Esophagus (tissue), 2 donors: ENCODE measurements around the gene ATG10. TPM values are rescaled to one million over a fixed set of nuclear protein-coding genes. Genes with fewer than 3 reads are reported as not detected.

ENCODE experiments used
- H3K27ac ChIP-seq, 2 donors: one replicate each; pipeline ENCODE4 v1.5.1; 2013; ENCODE audit warnings: low read depth in 2 of 2, mild to moderate bottlenecking in 2 of 2, inconsistent platforms in 1 of 2, low read length in 1 of 2, moderate library complexity in 1 of 2
- H3K27me3 ChIP-seq, 2 donors: one replicate each; pipeline ENCODE4 v1.6.1; 2013; ENCODE audit warnings: low read length in 2 of 2, control low read depth in 1 of 2, mild to moderate bottlenecking in 1 of 2; ENCODE audit not compliant: insufficient read depth in 2 of 2, control insufficient read depth in 1 of 2
- H3K36me3 ChIP-seq, 2 donors: one replicate each; pipeline ENCODE4 v1.6.1; 2013; ENCODE audit warnings: low read length in 1 of 2; ENCODE audit not compliant: control insufficient read depth in 2 of 2, insufficient read depth in 2 of 2
- H3K4me1 ChIP-seq, 2 donors: one replicate each; pipeline ENCODE4 v1.6.1; 2013; ENCODE audit warnings: low read length in 1 of 2; ENCODE audit not compliant: control insufficient read depth in 2 of 2, insufficient read depth in 2 of 2
- H3K4me3 ChIP-seq, 2 donors: one replicate each; pipeline ENCODE4 v1.5.1; 2013; ENCODE audit warnings: low read length in 2 of 2, mild to moderate bottlenecking in 2 of 2, low read depth in 1 of 2, moderate library complexity in 1 of 2
- H3K9me3 ChIP-seq, 2 donors: one replicate each; pipeline ENCODE4 v1.6.1; 2013; ENCODE audit warnings: mild to moderate bottlenecking in 2 of 2, low read depth in 1 of 2, low read length in 1 of 2, moderate library complexity in 1 of 2; ENCODE audit not compliant: control insufficient read depth in 2 of 2, insufficient read depth in 1 of 2
- WGBS, 2 donors: extraction: QIAGEN DNeasy Blood & Tissue Kit; methylation state at CpG; one replicate each; pipeline ENCODE4 v1.1.7; 2013; 5-methylcytosine and 5-hydroxymethylcytosine counted together
- polyA plus RNA-seq, 2 donors: library from polyadenylated mRNA; stranded (reverse); fragments of 200-250 nt; gene quantifications; one replicate each; pipeline ENCODE4 v1.2.3, GENCODE V29; 2013
- donor health status: healthy with polysubstance abuse.
- donor health status: Bipolar disorder and iron deficiency.

ATG10 gene
- polyA plus RNA-seq, 2 donors, result 3.8 to 5.1 TPM

DNA sequence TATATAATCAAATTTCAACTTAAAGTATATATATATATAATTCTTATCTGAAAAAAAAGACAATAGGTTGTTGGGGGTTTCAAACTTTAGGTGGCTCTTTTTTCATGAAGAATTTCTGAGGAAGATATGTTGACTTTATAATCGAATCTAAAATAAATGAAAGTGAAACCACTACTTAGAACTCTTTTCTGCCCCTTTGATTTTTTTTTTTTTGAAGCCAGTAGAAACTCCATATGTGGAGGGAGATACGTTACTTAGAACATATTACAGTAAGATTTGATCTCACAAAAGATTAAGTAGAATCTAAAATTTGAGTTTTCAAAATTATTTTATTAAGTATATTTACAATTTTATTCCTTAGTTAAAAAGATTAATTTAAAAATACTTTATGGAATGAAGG, 96.9 kb downstream of the ATG10 start:
- Histone ChIP-seq H3K4me1 (no peaks in the 10 kb centered on the region), H3K27ac (no peak overlapping the region), H3K27me3 (no peaks in the 10 kb centered on the region), H3K4me3 (no peak overlapping the region), H3K36me3 (peaks cover 0 to 3% of the 10 kb centered on the region in 2 donors), H3K9me3 (no peaks in the 10 kb centered on the region)
- WGBS, 2 donors, result 14 to 21% methylated on average over 2 of the region's 2 CpGs

DNA sequence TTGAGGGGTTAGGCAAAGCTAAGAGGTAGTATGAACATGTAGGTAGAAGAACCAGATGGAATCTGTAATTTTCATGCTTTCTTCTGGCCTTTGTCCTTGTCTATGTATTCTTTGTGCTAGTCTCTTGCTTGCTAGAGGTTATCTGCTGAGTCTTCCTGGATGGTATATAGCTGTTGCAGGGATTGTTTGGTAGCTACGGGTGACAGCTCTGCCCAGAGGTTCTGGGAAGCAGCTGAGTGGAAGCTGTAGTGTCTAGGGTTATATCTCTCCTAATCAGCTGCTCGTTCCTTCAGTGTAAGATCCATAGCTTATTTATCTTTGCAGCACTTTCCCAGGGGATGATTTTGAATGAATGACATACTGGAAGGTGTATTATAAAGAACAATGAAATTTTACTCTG, 100.3 kb downstream of the ATG10 start:
- Histone ChIP-seq H3K9me3 (no peaks in the 10 kb centered on the region), H3K27me3 (no peaks in the 10 kb centered on the region), H3K4me1 (no peaks in the 10 kb centered on the region), H3K27ac (no peak overlapping the region), H3K4me3 (no peak overlapping the region), H3K36me3 (peaks cover 0 to 3% of the 10 kb centered on the region in 2 donors)
- WGBS, 2 donors, result 79 to 88% methylated on average over 2 of the region's 2 CpGs

DNA sequence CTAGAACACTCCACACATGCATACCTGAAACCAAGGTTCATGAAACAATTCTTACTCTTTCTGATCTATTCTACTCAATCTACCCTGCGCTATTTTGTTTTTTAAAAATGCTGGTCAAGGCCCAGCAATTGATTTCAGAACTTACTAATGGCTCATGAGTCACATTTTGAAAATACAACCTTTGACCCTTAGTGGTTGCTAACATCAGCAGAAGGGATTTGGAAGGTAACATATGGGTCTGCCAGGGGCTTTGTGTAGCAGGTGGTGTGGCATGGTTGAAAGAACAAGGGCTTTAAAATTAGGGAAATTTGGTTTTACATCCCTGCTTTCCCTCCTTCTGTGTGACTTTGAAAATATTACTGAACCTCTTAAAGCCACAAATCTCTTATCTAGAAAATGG, 101.4 kb downstream of the ATG10 start:
- no peak overlapping the region for H3K27ac ChIP-seq
- no peaks in the 10 kb centered on the region for H3K27me3 ChIP-seq
- 99 to 100% methylated on average over 1 of the region's 1 CpG for WGBS, 2 donors

DNA sequence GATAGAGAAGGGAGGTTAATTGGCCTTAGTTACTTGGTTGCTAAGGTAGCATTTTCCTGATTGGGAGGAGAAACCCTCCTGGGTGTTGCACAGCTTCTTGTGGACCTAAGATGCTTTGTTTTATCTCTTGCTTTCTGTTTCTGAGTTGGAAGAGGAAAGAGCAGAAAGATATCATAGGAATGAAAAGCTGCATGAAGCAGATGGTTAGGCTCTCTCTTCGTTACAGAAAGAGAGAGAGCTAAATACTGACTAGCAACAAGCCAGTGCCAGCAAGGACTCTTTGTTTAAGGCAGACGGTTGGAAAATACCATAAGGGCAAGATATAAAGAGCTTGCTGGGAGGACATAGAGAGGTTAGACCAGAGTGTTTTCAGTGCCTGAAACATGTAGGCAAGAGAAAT, 103.1 kb downstream of the ATG10 start:
- no peaks in the 10 kb centered on the region for H3K4me1 ChIP-seq
- H3K27me3 ChIP-seq, result no peaks in the 10 kb centered on the region
- H3K36me3 ChIP-seq, result peaks cover 0 to 3% of the 10 kb centered on the region in 2 donors
- 53 to 54% methylated on average over 2 of the region's 2 CpGs for WGBS, 2 donors
- no peak overlapping the region for H3K4me3 ChIP-seq
- no peaks in the 10 kb centered on the region for H3K9me3 ChIP-seq
- no peak overlapping the region for H3K27ac ChIP-seq

More for the DNA sequence above, 101.4 kb downstream of the ATG10 start:
- Histone ChIP-seq H3K9me3 (no peaks in the 10 kb centered on the region), H3K4me3 (no peak overlapping the region), H3K4me1 (no peaks in the 10 kb centered on the region), H3K36me3 (peaks cover 0 to 3% of the 10 kb centered on the region in 2 donors)

DNA sequence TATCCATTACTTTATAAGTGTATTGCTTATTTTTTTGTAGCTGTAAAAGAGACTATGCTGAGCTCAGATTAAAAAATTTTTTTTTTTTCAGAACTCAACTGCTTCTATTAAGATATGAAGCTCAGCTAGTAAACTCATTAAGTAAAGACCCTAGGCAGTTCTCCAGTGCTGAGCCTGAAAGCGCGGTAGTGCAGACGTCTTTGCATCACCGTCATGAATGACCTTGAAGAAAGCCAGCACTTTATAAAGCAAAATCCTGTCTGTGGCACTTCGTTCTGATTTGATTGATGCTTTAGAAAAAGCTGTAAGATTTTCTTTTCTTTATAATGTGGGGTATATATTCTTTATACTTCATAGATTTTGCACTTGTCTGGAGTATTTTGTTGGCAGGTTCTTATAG, 105.7 kb downstream of the ATG10 start:
- Histone ChIP-seq H3K4me1 (no peaks in the 10 kb centered on the region), H3K27ac (no peak overlapping the region), H3K4me3 (no peak overlapping the region), H3K36me3 (no peaks in the 10 kb centered on the region), H3K27me3 (no peaks in the 10 kb centered on the region), H3K9me3 (no peaks in the 10 kb centered on the region)
- 87 to 91% methylated on average over 5 of the region's 5 CpGs for WGBS, 2 donors

DNA sequence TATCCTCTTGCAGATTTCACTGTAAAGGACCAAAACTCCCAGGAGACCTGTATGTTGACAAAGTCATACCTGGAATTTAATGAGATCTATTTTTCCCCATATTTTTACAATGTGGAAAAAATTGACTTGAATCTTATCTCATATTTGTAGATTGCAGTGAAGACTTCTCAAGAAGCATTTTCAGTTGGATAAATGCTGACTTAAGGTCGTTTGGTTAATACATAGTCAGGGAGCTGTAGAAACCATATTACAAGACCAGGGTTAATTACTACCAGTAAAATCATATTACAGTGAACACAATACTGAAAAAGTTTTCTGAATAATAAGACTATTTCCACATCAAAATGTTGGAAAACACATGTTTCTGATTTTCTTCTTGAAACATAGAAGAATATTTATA, 119.8 kb downstream of the ATG10 start:
- no peak overlapping the region for H3K27ac ChIP-seq
- no peaks in the 10 kb centered on the region for H3K27me3 ChIP-seq
- H3K4me1 ChIP-seq, result no peaks in the 10 kb centered on the region
- WGBS, 2 donors, result 80 to 82% methylated on average over 1 of the region's 1 CpG
- H3K36me3 ChIP-seq, result no peaks in the 10 kb centered on the region
- H3K9me3 ChIP-seq, result peaks cover 0 to 3% of the 10 kb centered on the region in 2 donors
- H3K4me3 ChIP-seq, result no peak overlapping the region

DNA sequence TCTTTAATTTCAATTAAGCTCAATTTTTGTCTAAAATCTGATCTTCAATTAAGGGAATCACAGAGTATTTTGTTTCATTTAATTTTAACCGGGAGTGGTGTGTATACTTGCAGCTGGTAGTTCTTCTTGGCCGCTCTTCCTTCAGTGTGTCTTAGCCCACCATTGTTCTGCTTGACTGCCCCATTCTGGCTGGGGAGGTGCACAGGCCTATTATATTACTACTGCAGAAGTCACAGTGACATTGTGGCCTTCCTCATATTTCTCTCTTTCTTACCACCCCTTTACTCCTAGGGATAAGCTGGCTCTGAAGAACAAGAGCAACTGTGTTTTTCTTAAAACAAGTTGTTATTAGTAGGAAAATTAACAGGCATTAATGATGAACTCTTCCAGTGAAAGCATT, 123.7 kb downstream of the ATG10 start:
- Histone ChIP-seq H3K4me1 (no peaks in the 10 kb centered on the region), H3K27me3 (no peaks in the 10 kb centered on the region), H3K9me3 (peaks cover 0 to 3% of the 10 kb centered on the region in 2 donors), H3K36me3 (no peaks in the 10 kb centered on the region), H3K27ac (no peak overlapping the region), H3K4me3 (no peak overlapping the region)
- WGBS, 2 donors, result 91 to 98% methylated on average over 2 of the region's 2 CpGs

DNA sequence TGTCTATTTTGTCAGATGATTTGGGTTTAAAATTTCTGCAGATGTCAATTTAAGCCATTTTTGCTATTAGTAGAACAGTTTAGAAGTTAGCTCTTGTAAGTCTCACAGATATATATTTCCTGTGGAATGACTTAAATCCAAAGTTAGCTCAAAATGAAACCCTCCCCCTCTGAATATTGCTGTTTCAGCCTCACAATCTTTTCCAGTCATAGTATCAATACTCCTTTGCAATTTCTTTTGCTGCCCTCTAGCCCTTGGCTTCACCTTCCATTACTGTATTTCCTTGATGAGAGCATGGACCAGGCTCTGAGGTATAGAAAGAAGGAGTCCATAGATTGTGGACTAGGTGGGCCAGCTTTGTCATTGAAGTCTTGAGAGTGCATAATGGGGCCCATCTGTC, 124.4 kb downstream of the ATG10 start:
- Histone ChIP-seq H3K9me3 (peaks cover 0 to 3% of the 10 kb centered on the region in 2 donors), H3K36me3 (no peaks in the 10 kb centered on the region), H3K4me3 (no peak overlapping the region), H3K27ac (no peak overlapping the region), H3K4me1 (no peaks in the 10 kb centered on the region), H3K27me3 (no peaks in the 10 kb centered on the region)

DNA sequence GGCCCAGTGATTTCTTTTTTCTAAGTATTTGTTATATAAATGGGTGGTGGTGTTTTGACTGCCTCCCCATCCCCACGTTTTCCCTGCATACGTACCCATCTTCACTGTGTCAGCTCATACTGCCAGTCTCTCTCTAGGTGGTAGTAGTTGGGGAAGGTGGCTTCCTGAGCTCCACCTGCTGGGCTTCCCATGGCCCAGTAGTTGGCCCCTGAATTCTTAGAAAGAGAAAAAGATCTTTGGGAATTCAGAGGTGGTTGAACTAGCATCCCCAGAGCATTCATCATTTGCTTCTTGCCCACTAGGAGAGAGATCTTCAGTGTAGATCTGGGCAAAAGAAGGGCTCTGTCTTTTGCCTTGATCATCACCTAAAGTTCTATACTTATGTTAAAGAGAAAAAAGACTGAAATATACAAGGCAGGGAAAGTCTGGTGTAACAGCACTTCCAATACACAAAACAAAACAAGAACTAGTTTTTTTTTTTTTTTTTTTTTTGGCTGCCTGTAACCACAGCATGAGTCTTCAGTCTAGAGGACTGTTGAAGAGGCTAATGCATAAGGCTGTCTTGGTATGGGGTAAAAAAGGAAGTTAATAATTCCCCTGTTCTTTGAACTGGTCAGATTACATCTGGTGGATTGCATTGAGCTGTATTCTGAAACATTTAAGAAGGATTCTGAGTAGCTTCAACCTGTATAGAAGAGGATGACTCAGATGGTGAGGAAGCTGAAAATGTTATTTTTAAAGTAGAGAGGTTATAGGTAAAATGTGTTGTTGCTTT, 128.7 kb downstream of the ATG10 start:
- Histone ChIP-seq H3K27ac (no peak overlapping the region), H3K4me1 (no peaks in the 10 kb centered on the region), H3K9me3 (no peaks in the 10 kb centered on the region), H3K4me3 (no peak overlapping the region), H3K36me3 (no peaks in the 10 kb centered on the region), H3K27me3 (no peaks in the 10 kb centered on the region)
- 93 to 96% methylated on average over 2 of the region's 2 CpGs for WGBS, 2 donors

DNA sequence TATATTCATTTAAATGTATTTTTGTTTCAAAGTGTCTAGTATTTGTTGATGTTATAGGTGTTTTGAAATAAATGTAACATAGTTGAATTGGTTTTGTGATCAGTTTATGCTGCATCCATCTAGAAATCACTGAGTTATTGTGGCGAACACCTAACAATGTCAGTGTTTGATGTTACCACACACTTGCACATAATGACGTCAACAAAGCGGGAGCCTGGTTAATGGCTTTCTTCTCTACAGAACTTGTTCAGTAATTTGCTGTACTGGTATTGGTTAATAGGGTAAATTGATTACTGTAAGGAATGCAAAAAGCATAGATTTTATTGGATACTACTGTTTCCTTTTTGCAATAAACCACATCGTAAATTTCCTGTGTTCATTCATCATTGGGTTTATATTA, 133.0 kb downstream of the ATG10 start:
- Histone ChIP-seq H3K27ac (no peak overlapping the region), H3K4me1 (no peaks in the 10 kb centered on the region), H3K36me3 (no peaks in the 10 kb centered on the region), H3K4me3 (no peak overlapping the region), H3K27me3 (no peaks in the 10 kb centered on the region), H3K9me3 (no peaks in the 10 kb centered on the region)
- 91 to 93% methylated on average over 4 of the region's 4 CpGs for WGBS, 2 donors
